NB4 (cell line): Measurements from ENCODE around the gene DIP2C.
A peak's percentile ranks its signal among the peaks of the same experiment; 100 is the strongest.

Experiments used
- DNase-seq: peaks from one replicate; pipeline ENCODE4 v3.0.0; 2010; ENCODE audit warnings: low read depth
- H3K4me3 ChIP-seq: one replicate; pipeline ENCODE4 v1.5.1; 2011; ENCODE audit warnings: mild to moderate bottlenecking, low read depth, low read length, moderate library complexity
- MYC ChIP-seq: IDR thresholded peaks from 2 replicates; pipeline ENCODE4 v1.6.1; 2011; ENCODE audit warnings: low read depth, low read length
- POLR2A ChIP-seq: IDR thresholded peaks from 2 replicates; pipeline ENCODE4 v1.6.1; 2011; ENCODE audit warnings: mild to moderate bottlenecking; ENCODE audit not compliant: insufficient read length; ENCODE audit errors: extremely low read depth
- TF ChIP-seq, protein P1 (sequence below): IDR thresholded peaks from 2 replicates; pipeline ENCODE4 v1.6.1; 2011; ENCODE audit warnings: low read depth, low read length
- TF ChIP-seq, protein P2 (sequence below): IDR thresholded peaks from one replicate; pipeline ENCODE4 v1.5.1; 2012; ENCODE audit warnings: low read depth, low read length

The DIP2C gene

DNA sequence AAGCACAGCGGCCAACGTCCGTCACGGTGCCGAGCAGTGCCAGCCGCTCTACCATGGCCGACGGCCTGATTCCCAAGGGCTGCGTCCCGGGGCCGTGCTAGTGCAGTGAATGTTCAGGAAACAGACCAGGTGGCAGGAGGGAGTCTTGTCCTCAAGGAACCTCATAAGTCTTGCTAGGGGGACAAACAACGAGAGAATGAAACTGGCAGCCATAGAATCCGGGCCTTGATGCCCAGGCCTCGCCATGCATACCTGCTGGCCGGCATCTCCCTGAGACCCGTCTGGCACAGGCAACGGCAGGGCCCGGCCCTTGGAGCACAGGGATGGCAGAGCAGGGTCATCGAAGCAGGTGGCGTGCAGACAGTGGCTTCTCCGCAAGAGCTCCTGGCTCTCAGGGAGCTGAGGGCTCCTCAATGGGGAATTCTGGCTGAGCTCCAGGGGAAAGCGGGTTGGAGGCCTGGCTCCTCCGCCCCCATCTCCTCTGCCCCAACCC is 58.8 kb downstream of the DIP2C start:
- no peak for DNase-seq
- TF ChIP-seq MYC: no peak
- TF ChIP-seq, protein P1, sequence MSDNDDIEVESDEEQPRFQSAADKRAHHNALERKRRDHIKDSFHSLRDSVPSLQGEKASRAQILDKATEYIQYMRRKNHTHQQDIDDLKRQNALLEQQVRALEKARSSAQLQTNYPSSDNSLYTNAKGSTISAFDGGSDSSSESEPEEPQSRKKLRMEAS: no peak
- TF ChIP-seq POLR2A: no peak
- TF ChIP-seq, protein P2, sequence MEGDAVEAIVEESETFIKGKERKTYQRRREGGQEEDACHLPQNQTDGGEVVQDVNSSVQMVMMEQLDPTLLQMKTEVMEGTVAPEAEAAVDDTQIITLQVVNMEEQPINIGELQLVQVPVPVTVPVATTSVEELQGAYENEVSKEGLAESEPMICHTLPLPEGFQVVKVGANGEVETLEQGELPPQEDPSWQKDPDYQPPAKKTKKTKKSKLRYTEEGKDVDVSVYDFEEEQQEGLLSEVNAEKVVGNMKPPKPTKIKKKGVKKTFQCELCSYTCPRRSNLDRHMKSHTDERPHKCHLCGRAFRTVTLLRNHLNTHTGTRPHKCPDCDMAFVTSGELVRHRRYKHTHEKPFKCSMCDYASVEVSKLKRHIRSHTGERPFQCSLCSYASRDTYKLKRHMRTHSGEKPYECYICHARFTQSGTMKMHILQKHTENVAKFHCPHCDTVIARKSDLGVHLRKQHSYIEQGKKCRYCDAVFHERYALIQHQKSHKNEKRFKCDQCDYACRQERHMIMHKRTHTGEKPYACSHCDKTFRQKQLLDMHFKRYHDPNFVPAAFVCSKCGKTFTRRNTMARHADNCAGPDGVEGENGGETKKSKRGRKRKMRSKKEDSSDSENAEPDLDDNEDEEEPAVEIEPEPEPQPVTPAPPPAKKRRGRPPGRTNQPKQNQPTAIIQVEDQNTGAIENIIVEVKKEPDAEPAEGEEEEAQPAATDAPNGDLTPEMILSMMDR: no peak

DNA sequence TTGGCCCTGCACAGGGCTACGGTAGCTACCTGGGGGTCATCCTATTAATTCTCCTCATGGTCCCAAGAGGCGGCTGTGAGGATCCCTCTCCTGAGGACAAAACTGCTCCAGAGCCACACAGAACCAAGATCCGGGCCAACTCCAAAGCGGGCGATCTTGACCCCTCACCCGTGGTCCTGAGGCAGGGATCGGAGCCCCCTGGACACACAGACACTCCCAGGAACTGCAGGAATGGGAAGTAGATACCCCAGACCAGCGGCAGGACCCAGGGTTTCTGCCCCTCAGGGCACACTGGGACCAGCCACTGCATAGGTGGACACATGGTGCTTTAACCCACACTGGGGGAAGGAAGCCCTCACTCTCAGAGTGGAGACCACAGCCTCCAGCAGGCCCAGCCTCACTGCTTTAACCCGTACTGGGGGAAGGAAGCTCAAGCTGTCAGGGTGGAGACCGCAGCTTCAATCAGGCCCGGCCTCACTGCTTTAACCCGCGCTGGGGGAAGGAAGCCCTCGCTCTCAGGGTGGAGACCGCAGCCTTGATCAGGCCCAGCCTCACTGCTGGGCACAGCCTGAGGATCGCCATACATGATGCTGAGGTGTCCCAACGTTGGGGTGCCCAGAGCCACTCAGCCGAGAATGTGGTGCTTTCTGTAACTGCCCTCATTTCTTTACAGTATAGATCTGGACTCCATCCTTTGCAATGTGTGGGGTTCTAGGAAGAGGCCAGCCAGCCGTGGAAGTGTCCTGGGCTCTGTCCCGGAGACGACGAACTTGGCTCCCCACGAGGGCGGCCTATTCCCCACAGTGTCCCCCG is 60.1 kb downstream of the DIP2C start:
- no peak overlapping the region for H3K4me3 ChIP-seq
- no peak for TF ChIP-seq POLR2A
- TF ChIP-seq, protein P1: no peak
- TF ChIP-seq, protein P2: no peak
- no peak for TF ChIP-seq MYC
- peak; percentile 30 for DNase-seq

More for the DNA sequence above, 58.8 kb downstream of the DIP2C start:
- no peak overlapping the region for H3K4me3 ChIP-seq

DNA sequence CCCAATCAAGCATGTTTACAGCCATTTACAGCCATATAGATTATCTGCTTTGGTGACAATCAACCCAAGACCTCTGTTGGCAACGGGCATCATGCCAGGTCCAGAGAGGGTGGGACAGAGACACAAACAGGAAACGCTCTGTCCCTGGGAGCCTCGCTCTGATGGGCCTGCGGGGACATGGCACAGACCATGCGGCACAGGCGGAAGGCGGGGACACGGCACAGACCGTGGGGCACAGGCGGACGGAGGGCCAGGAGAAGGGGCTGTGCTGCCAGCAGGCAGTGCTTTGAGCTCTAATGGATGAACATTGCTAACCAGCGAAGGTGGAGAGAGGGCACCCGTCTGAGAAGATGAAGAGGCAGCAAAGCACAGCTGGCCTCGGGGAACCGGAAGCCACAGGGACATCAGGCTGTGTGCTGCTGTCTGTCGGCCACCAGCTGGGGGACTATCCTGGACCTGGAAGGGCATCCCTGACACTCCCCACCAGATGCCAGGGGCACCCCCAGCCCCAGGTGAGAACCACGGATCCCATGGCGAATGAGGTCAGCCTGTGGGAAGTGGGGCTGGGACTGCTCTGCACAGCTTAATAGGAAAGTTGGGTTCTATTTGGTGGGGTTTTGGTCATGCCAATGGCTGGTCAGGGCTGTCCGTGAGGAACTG is 61.0 kb downstream of the DIP2C start:
- no peak for DNase-seq
- no peak overlapping the region for H3K4me3 ChIP-seq
- TF ChIP-seq, protein P2: no peak
- TF ChIP-seq POLR2A (no peak), MYC (no peak)
- TF ChIP-seq, protein P1: no peak

DNA sequence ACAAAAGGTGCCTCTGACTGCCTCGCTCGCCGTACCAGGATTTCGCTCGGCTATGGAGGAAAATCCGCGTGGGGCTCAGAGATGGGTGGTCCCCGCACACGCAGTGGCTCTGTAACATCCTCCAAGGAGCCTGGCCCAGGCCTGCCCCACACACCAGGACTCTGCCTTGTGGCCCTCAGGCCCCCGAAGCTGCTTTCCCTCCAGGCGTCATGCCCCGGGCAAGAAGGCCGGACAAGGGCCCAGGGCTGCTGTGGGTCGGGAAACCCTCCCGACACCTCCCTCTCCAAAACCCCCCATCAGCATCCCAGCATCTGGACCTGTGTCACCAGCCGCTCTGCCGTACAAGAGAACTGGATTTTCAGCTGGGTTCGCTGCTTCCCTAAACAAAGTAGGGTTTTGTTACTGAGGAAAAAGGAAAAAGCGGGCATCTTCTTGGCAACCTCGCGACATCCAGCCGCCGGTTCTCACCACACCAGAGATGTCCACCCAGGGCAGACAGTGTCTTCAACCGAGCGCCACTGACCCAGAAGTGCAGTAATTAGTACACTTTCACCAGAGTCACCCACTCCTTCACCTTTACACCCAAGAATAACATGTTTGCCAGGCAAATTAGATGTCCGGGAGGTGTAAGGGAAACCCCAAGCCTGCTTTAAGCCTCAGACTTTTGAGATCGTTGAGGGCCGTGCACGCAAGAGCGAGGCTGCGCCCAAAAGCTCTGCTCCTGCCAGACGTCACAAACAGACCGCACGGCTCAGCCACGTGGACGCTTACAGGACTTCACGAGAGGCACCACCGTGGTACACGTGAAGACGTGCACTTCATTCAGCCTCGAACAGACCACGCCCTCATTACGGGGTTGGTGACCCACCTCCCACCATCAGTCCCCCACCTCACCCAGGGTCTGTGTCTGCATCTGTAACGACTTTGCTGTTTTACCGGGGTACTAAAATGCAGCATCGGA is 62.2 kb downstream of the DIP2C start:
- DNase-seq: no peak
- TF ChIP-seq POLR2A (no peak), MYC (no peak)
- TF ChIP-seq, protein P2: no peak
- TF ChIP-seq, protein P1: no peak
- no peak overlapping the region for H3K4me3 ChIP-seq
